Activated CD8-positive, alpha-beta memory T cell treated with anti-CD3 and anti-CD28 coated beads for 4 hours (primary cell): Measurements from ENCODE around the gene PSMA3.

Experiments
- DNase-seq, 2 donors: peaks; one replicate each; pipeline ENCODE4 v3.0.0-alpha.2; 2020; ENCODE audit warnings: low read depth in 2 of 2

Gene PSMA3

GRCh38 chr14:58299401-58300330 lies 55.0 kb downstream of the PSMA3 start:
- DNase-seq = no peak

GRCh38 chr14:58301416-58301815 lies 56.8 kb downstream of the PSMA3 start:
- DNase-seq = no peak

- DNase-seq = no peak
Measured at GRCh38 chr14:58305730-58306129, 61.1 kb downstream of the PSMA3 start.

GRCh38 chr14:58307597-58308316 lies 63.1 kb downstream of the PSMA3 start:
- no peak for DNase-seq

GRCh38 chr14:58309086-58309485 lies 64.4 kb downstream of the PSMA3 start:
- DNase-seq = no peak

- DNase-seq = no peak
Measured at GRCh38 chr14:58313699-58314098, 69.1 kb downstream of the PSMA3 start.

- no peak for DNase-seq
Measured at GRCh38 chr14:58315606-58316005, 71.0 kb downstream of the PSMA3 start.
